HCT116 (cell line): ENCODE data around the gene DOCK2. TPM values are rescaled to one million over a fixed set of nuclear protein-coding genes. Genes with fewer than 3 reads are reported as not detected.

Source experiments
- ATAC-seq: fragments of 200-7000 bp; cut with Tn5 transposase; 2 replicates; pipeline ENCODE4 v1.9.1; 2020; ENCODE audit warnings: mild to moderate bottlenecking, moderate library complexity
- BruUV-seq: library from RNA; stranded (reverse); fragments of 400-500 nt; replicated peaks from 2 replicates; lab custom pipeline; 2021; lab: Mats Ljungman, UMichigan
- CTCF ChIA-PET: fragments of 300-600 bp; sonication (Branson Sonifier 250); formaldehyde crosslinking; loops from one replicate; lab custom pipeline; 2021; ENCODE audit warnings: antibody characterized with exemption; lab: Charles Lee
- POLR2A ChIA-PET: fragments of 300-600, 350-600 bp; sonication (Branson Sonifier 250); formaldehyde crosslinking; loops from one replicate; lab custom pipeline; 2021; ENCODE audit warnings: antibody characterized with exemption; lab: Charles Lee
- RAD21 ChIA-PET, 2 experiments: fragments of 300-600 bp; sonication (Branson Sonifier 250); formaldehyde crosslinking; loops; one replicate each; lab custom pipeline; 2023; ENCODE audit warnings: low total read pairs in 2 of 2; ENCODE audit not compliant: uncharacterized antibody in 2 of 2, unreplicated experiment in 2 of 2, low non-redundant PET in 1 of 2; lab: Charles Lee
- DNase-seq: peaks from one replicate; pipeline ENCODE4 v3.0.0-alpha.2; 2010; ENCODE audit warnings: low read depth, low spot score
- H2AFZ ChIP-seq: fragments of 200-600 bp; shearing (Covaris generic), sonication (generic); 2 replicates; pipeline ENCODE4 v1.6.1; 2017; ENCODE audit warnings: low read depth, mixed run types, mixed read lengths, antibody characterized with exemption, low read length; ENCODE audit not compliant: poor library complexity, severe bottlenecking
- H3K27ac ChIP-seq: 2 replicates; pipeline ENCODE4 v1.5.1; 2012; ENCODE audit warnings: low read depth, low read length
- H3K27me3 ChIP-seq: fragments of 200-600 bp; sonication (generic); 2 replicates; pipeline ENCODE4 v1.6.1; 2016; ENCODE audit warnings: mixed run types, low read length, mixed read lengths; ENCODE audit not compliant: insufficient read depth
- H3K36me3 ChIP-seq, 2 experiments: fragments of 200-500 bp in 1 of 2; fragments of 200-600 bp in 1 of 2; sonication (Bioruptor generic) in 1 of 2; sonication (generic) in 1 of 2; 2 replicates each; pipeline versions ENCODE4 v1.5.1 to v1.6.1; 2014 to 2016; ENCODE audit warnings: low read length in 2 of 2, inconsistent platforms in 1 of 2, mixed read lengths in 1 of 2, mixed run types in 1 of 2; ENCODE audit not compliant: insufficient read depth in 2 of 2, control insufficient read depth in 1 of 2
- H3K4me1 ChIP-seq, 2 experiments: fragments of 200-600 bp in 1 of 2; sonication (generic) in 1 of 2; 2 replicates each; pipeline versions ENCODE4 v1.5.1 to v1.6.1; 2012 to 2017; ENCODE audit warnings: low read length in 2 of 2, inconsistent platforms in 1 of 2, mild to moderate bottlenecking in 1 of 2, mixed read lengths in 1 of 2, mixed run types in 1 of 2, moderate library complexity in 1 of 2; ENCODE audit not compliant: insufficient read depth in 2 of 2, control insufficient read depth in 1 of 2
- H3K4me2 ChIP-seq: fragments of 200-600 bp; sonication (generic); 2 replicates; pipeline ENCODE4 v1.6.1; 2017; ENCODE audit warnings: mixed run types, low read length, mixed read lengths
- H3K4me3 ChIP-seq, 2 experiments: fragments of 200-600 bp in 1 of 2; sonication (generic) in 1 of 2; replicated peaks in 1 of 2; 2 replicates each; pipeline ENCODE4 v1.5.1; 2011 to 2016; ENCODE audit warnings: low read length in 2 of 2, control low read depth in 1 of 2, low read depth in 1 of 2, mild to moderate bottlenecking in 1 of 2, mixed read lengths in 1 of 2, mixed run types in 1 of 2
- H3K79me2 ChIP-seq: fragments of 200-600 bp; sonication (generic); 2 replicates; pipeline ENCODE4 v1.6.1; 2017; ENCODE audit warnings: mild to moderate bottlenecking, mixed run types, low read length, moderate library complexity, mixed read lengths; ENCODE audit not compliant: insufficient read depth
- H3K9ac ChIP-seq: fragments of 200-600 bp; sonication (generic); 2 replicates; pipeline ENCODE4 v1.6.1; 2016; ENCODE audit warnings: low read length, mixed read lengths
- H3K9me2 ChIP-seq: fragments of 200-600 bp; sonication (generic), shearing (Covaris generic); 2 replicates; pipeline ENCODE4 v1.6.1; 2017; ENCODE audit warnings: mixed run types, mild to moderate bottlenecking, moderate library complexity; ENCODE audit not compliant: insufficient read depth
- H3K9me3 ChIP-seq, 2 experiments: fragments of 200-500 bp in 1 of 2; fragments of 200-600 bp in 1 of 2; sonication (Bioruptor generic) in 1 of 2; sonication (generic) in 1 of 2; 2 replicates each; pipeline ENCODE4 v1.6.1; 2014 to 2017; ENCODE audit warnings: low read length in 2 of 2, mixed read lengths in 2 of 2, inconsistent platforms in 1 of 2, low read depth in 1 of 2, mild to moderate bottlenecking in 1 of 2, mixed run types in 1 of 2, moderate library complexity in 1 of 2; ENCODE audit not compliant: control insufficient read depth in 1 of 2, insufficient read depth in 1 of 2
- H4K20me1 ChIP-seq: fragments of 200-600 bp; sonication (generic), shearing (Covaris generic); 2 replicates; pipeline ENCODE4 v1.6.1; 2017; ENCODE audit warnings: mixed run types, mild to moderate bottlenecking, moderate library complexity; ENCODE audit not compliant: insufficient read depth
- CEBPB ChIP-seq: IDR thresholded peaks from 2 replicates; pipeline ENCODE4 v1.6.1; 2012; ENCODE audit warnings: low read depth
- ELF1 ChIP-seq: IDR thresholded peaks from 2 replicates; pipeline ENCODE4 v1.6.1; 2012; ENCODE audit warnings: low read depth, borderline replicate concordance
- EZH2 ChIP-seq: fragments of 200-600 bp; sonication (generic); IDR thresholded peaks from 2 replicates; pipeline ENCODE4 v1.6.1; 2017; ENCODE audit warnings: antibody characterized with exemption, mixed run types
- EZH2phosphoT487 ChIP-seq: fragments of 200-600 bp; IDR thresholded peaks from 2 replicates; pipeline ENCODE4 v1.6.1; 2018; ENCODE audit warnings: antibody characterized with exemption, borderline replicate concordance
- FOSL1 ChIP-seq: IDR thresholded peaks from 2 replicates; pipeline ENCODE4 v1.6.1; 2012; ENCODE audit warnings: low read depth
- JUND ChIP-seq: IDR thresholded peaks from 2 replicates; pipeline ENCODE4 v1.6.1; 2012
- POLR2A ChIP-seq: IDR thresholded peaks from 2 replicates; pipeline ENCODE4 v1.7.0; 2011; ENCODE audit warnings: borderline replicate concordance; ENCODE audit not compliant: insufficient read depth, insufficient read length; ENCODE audit errors: extremely low read depth
- SIN3A ChIP-seq: IDR thresholded peaks from 2 replicates; pipeline ENCODE4 v1.6.1; 2012; ENCODE audit warnings: low read depth
- SP1 ChIP-seq: IDR thresholded peaks from 2 replicates; pipeline ENCODE4 v1.6.1; 2012; ENCODE audit warnings: low read depth
- ZBTB33 ChIP-seq: IDR thresholded peaks from 2 replicates; pipeline ENCODE4 v1.6.1; 2011; ENCODE audit warnings: mild to moderate bottlenecking, low read length, moderate library complexity; ENCODE audit not compliant: insufficient replicate concordance; ENCODE audit errors: extremely low read depth
- ZNF274 ChIP-seq: fragments of 200-500 bp; sonication (Bioruptor generic); IDR thresholded peaks from 2 replicates; pipeline ENCODE4 v1.6.1; 2014; ENCODE audit warnings: mild to moderate bottlenecking, low read depth, low read length, inconsistent platforms
- intact Hi-C: fragments of 100-400 bp; cut with micrococcal nuclease; formaldehyde crosslinking; loops from 2 replicates; pipeline ENCODE4 v1.10.0; 2022
- total RNA-seq: library from RNA; stranded (reverse); gene quantifications from one replicate; pipeline ENCODE4 v1.2.1, GENCODE V29; 2021; ENCODE audit not compliant: unreplicated experiment
- TF ChIP-seq, protein P1 (sequence below), 3 experiments: fragments of 200-600 bp in 1 of 3; sonication (generic) in 1 of 3; IDR thresholded peaks in 2 of 3; conservative IDR thresholded peaks in 1 of 3; 2 replicates each; pipeline ENCODE4 v1.5.1; 2012 to 2017; ENCODE audit warnings: low read depth in 2 of 3, low read length in 2 of 3, antibody characterized with exemption in 1 of 3, borderline replicate concordance in 1 of 3, control low read depth in 1 of 3, mild to moderate bottlenecking in 1 of 3, mixed read lengths in 1 of 3, mixed run types in 1 of 3, moderate library complexity in 1 of 3; ENCODE audit not compliant: insufficient read depth in 1 of 3
- TF ChIP-seq, protein P2 (sequence below): IDR thresholded peaks from 2 replicates; pipeline ENCODE4 v1.6.1; 2012; ENCODE audit warnings: low read depth

DOCK2 gene
- total RNA-seq, 1 experiment from 2014 or later, result 0.89 TPM

DNA sequence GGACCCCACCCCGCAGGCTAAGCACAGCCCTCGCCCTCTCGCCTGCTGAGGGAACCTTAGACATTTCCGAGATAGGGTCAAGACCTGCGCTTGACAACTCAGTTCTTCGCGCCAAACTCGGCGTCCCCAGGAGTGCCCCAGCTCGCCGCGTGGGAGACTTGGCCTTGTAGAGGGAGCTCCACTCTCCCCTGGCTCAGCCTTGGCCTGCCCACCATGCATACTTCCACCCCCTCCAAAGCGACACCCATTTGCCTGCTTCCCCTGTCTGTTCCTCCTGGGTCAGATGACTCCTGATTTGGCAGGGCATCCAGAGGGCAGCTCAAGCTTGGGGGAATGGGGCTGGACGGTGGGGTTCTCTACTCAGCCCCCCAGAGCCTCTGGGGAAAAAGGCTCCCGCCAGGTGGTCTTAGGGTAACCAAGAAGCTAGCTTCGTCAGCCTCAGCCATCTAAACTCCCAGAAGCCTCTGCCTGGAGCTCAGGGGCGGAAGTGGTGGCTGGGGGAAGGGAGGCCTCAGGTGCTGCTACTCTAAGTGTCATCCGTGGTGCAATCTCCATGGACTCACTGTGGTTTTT, 560 bp downstream of the DOCK2 start (continued):
- TF ChIP-seq, protein P1, sequence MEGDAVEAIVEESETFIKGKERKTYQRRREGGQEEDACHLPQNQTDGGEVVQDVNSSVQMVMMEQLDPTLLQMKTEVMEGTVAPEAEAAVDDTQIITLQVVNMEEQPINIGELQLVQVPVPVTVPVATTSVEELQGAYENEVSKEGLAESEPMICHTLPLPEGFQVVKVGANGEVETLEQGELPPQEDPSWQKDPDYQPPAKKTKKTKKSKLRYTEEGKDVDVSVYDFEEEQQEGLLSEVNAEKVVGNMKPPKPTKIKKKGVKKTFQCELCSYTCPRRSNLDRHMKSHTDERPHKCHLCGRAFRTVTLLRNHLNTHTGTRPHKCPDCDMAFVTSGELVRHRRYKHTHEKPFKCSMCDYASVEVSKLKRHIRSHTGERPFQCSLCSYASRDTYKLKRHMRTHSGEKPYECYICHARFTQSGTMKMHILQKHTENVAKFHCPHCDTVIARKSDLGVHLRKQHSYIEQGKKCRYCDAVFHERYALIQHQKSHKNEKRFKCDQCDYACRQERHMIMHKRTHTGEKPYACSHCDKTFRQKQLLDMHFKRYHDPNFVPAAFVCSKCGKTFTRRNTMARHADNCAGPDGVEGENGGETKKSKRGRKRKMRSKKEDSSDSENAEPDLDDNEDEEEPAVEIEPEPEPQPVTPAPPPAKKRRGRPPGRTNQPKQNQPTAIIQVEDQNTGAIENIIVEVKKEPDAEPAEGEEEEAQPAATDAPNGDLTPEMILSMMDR (IDR thresholded peaks at IDR 0.05 in 2 of 3, conservative IDR thresholded peaks at IDR 0.05 in 1 of 3; ENCODE audit: borderline replicate concordance in 1 of 3, insufficient read depth in 1 of 3, low read depth in 2 of 3, low read length in 2 of 3), result no peak
- no peak for TF ChIP-seq SP1
- no peak for TF ChIP-seq CEBPB
- TF ChIP-seq EZH2, result no peak
- TF ChIP-seq ELF1, result no peak
- TF ChIP-seq SIN3A, result no peak
- no peak for TF ChIP-seq ZBTB33
- TF ChIP-seq FOSL1, result no peak
- no peak for TF ChIP-seq JUND
- no peak for TF ChIP-seq EZH2phosphoT487
- TF ChIP-seq ZNF274, result no peak
- TF ChIP-seq POLR2A, result no peak

DNA sequence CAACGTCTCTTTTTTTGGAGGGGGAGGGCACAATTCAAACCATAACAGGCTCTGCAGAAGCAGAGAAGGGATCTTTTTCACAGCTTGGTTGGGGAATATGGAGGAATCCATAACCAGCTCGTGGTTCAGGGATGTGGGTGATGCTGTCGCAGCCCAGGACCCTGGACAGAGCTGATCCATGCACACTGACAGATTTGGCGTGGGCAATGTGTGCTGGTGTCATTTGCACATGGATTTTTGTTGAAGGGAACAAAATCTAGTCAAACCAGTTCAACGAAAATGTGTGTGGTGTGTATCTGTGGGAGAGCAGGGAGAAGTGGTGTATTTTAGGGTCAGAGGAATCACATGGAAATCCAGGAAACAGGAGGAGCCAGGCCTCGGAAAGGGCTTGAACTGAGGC, 4.2 kb downstream of the DOCK2 start:
- peaks cover 10% of the 10 kb centered on the region for H3K27me3 ChIP-seq
- no peak for TF ChIP-seq CEBPB
- TF ChIP-seq, protein P2, sequence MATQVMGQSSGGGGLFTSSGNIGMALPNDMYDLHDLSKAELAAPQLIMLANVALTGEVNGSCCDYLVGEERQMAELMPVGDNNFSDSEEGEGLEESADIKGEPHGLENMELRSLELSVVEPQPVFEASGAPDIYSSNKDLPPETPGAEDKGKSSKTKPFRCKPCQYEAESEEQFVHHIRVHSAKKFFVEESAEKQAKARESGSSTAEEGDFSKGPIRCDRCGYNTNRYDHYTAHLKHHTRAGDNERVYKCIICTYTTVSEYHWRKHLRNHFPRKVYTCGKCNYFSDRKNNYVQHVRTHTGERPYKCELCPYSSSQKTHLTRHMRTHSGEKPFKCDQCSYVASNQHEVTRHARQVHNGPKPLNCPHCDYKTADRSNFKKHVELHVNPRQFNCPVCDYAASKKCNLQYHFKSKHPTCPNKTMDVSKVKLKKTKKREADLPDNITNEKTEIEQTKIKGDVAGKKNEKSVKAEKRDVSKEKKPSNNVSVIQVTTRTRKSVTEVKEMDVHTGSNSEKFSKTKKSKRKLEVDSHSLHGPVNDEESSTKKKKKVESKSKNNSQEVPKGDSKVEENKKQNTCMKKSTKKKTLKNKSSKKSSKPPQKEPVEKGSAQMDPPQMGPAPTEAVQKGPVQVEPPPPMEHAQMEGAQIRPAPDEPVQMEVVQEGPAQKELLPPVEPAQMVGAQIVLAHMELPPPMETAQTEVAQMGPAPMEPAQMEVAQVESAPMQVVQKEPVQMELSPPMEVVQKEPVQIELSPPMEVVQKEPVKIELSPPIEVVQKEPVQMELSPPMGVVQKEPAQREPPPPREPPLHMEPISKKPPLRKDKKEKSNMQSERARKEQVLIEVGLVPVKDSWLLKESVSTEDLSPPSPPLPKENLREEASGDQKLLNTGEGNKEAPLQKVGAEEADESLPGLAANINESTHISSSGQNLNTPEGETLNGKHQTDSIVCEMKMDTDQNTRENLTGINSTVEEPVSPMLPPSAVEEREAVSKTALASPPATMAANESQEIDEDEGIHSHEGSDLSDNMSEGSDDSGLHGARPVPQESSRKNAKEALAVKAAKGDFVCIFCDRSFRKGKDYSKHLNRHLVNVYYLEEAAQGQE, result peak; percentile 34
- TF ChIP-seq, all 23 proteins: peak for 1
- ChIA-PET RAD21 (no interaction called here), CTCF (no interaction called here), POLR2A (no interaction called here)
- H3K4me2 ChIP-seq, result no peak overlapping the region
- no peak for DNase-seq
- H4K20me1 ChIP-seq, result no peaks in the 10 kb centered on the region
- no peaks in the 10 kb centered on the region for H3K79me2 ChIP-seq
- H3K4me1 ChIP-seq, result no peaks in the 10 kb centered on the region
- H3K4me3 ChIP-seq, result no peak overlapping the region
- no peaks in the 10 kb centered on the region for H3K9me3 ChIP-seq
- no peak overlapping the region for H3K9ac ChIP-seq
- no peaks in the 10 kb centered on the region for H3K36me3 ChIP-seq
- ATAC-seq, result no peak
- intact Hi-C loops, result no loop called here
- no peak overlapping the region for H3K27ac ChIP-seq
- H3K9me2 ChIP-seq, result no peaks in the 10 kb centered on the region
- no TSS peak for BruUV-seq
- H2AFZ ChIP-seq, result no peak overlapping the region
